Parathyroid adenoma (tissue), 2 donors: ENCODE results near the gene DNASE1L2.

Experiments used
- H2AFZ ChIP-seq: fragments of 300-600 bp; sonication (generic); one replicate; pipeline ENCODE4 v1.7.0; 2017; ENCODE audit warnings: antibody characterized with exemption, mild to moderate bottlenecking
- H3K27ac ChIP-seq: fragments of 300-600 bp; sonication (generic); one replicate; pipeline ENCODE4 v1.7.0; 2017
- H3K27me3 ChIP-seq: fragments of 300-600 bp; sonication (generic); one replicate; pipeline ENCODE4 v1.7.0; 2017; ENCODE audit warnings: low read length; ENCODE audit not compliant: control insufficient read depth, insufficient read depth
- H3K36me3 ChIP-seq: fragments of 300-600 bp; sonication (generic); one replicate; pipeline ENCODE4 v1.7.0; 2017; ENCODE audit warnings: low read length; ENCODE audit not compliant: control insufficient read depth, insufficient read depth
- H3K4me1 ChIP-seq: fragments of 300-600 bp; sonication (generic); one replicate; pipeline ENCODE4 v1.7.0; 2017; ENCODE audit warnings: control low read depth
- H3K4me2 ChIP-seq: fragments of 300-600 bp; sonication (generic); one replicate; pipeline ENCODE4 v1.7.0; 2017; ENCODE audit warnings: low read length
- H3K4me3 ChIP-seq: fragments of 300-600 bp; sonication (generic); one replicate; pipeline ENCODE4 v1.7.0; 2017; ENCODE audit warnings: low read depth, low read length
- H3K79me2 ChIP-seq: fragments of 300-600 bp; sonication (generic); one replicate; pipeline ENCODE4 v1.7.0; 2017; ENCODE audit warnings: control low read depth
- H3K9ac ChIP-seq: fragments of 300-600 bp; sonication (generic); one replicate; pipeline ENCODE4 v1.7.0; 2017; ENCODE audit warnings: mild to moderate bottlenecking
- H3K9me3 ChIP-seq: fragments of 300-600 bp; sonication (generic); one replicate; pipeline ENCODE4 v1.7.0; 2017; ENCODE audit warnings: low read length; ENCODE audit not compliant: control insufficient read depth
- TF ChIP-seq, protein P1 (sequence below): fragments of 300-600 bp; sonication (generic); IDR thresholded peaks from one replicate; pipeline ENCODE4 v1.7.0; 2017; ENCODE audit warnings: antibody characterized with exemption, mild to moderate bottlenecking
- donor health status: primary hyperparathyroidism.

Gene DNASE1L2

DNA sequence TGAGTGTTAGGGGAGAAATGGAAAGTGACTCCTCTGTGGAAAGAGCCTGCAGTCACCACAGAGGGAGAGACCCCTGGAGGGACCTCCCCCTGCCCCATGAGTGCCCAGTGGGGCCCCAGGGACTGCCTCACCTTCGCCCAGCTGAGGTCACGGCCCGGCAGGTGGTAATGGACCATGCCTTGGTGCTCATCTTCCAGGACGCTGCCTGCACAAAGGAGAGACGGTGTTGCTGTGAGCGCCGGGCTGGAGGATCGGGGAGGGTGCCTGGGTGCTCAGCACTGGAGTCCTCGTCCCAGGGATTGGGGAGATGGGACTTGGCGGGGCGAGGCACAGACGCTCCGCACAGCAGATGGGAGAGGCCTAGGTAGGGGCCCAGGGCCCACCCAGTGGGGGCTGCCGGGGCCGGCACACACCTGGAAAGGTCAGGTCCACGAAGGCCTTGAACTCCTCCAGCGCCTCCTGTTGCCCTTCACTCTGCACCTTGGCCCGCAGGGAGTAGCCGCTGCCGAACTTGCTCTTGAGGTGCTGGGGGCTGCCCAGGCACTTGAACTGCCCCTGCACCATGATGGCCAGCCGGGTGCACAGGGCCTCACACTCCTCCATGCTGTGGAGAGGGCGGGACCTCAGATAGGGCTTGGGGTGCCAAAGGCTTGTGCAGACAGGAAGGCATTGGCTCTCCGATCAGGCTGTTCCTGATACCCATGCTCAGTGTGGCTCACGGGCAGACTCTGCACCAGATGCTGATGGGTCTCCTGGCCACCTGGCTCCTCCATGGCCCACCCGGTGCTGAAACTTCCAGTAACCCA, 41.4 kb downstream of the DNASE1L2 start:
- Histone ChIP-seq H3K79me2 (no peaks in the 10 kb centered on the region), H3K27me3 (no peaks in the 10 kb centered on the region), H3K27ac (no peak overlapping the region), H3K4me2 (no peak overlapping the region), H3K4me1 (no peaks in the 10 kb centered on the region), H3K36me3 (no peaks in the 10 kb centered on the region), H3K4me3 (no peak overlapping the region), H2AFZ (no peak overlapping the region), H3K9ac (no peak overlapping the region), H3K9me3 (no peaks in the 10 kb centered on the region)
- TF ChIP-seq, protein P1, sequence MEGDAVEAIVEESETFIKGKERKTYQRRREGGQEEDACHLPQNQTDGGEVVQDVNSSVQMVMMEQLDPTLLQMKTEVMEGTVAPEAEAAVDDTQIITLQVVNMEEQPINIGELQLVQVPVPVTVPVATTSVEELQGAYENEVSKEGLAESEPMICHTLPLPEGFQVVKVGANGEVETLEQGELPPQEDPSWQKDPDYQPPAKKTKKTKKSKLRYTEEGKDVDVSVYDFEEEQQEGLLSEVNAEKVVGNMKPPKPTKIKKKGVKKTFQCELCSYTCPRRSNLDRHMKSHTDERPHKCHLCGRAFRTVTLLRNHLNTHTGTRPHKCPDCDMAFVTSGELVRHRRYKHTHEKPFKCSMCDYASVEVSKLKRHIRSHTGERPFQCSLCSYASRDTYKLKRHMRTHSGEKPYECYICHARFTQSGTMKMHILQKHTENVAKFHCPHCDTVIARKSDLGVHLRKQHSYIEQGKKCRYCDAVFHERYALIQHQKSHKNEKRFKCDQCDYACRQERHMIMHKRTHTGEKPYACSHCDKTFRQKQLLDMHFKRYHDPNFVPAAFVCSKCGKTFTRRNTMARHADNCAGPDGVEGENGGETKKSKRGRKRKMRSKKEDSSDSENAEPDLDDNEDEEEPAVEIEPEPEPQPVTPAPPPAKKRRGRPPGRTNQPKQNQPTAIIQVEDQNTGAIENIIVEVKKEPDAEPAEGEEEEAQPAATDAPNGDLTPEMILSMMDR = no peak

DNA sequence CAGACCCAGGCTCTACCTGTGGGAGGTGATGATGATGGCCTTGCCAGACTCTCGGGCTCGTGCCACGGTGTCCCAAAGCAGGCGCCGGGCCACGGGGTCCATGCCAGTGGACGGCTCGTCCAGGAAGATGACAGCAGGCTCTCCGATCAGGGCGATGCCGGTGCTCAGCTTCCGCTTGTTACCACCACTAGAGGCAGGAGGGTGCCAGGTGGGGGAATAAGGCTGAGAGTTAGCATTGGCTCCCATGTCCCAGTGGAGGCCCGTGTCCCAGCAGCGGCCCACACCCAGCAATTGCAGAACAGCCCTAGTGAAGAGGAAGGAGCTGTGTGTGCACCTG, 42.0 kb downstream of the DNASE1L2 start:
- no peak overlapping the region for H3K4me2 ChIP-seq
- H3K27ac ChIP-seq = no peak overlapping the region
- H2AFZ ChIP-seq = no peak overlapping the region
- no peaks in the 10 kb centered on the region for H3K9me3 ChIP-seq
- no peak overlapping the region for H3K4me3 ChIP-seq
- H3K36me3 ChIP-seq = no peaks in the 10 kb centered on the region
- no peaks in the 10 kb centered on the region for H3K27me3 ChIP-seq
- no peaks in the 10 kb centered on the region for H3K4me1 ChIP-seq
- TF ChIP-seq, protein P1 = no peak
- H3K79me2 ChIP-seq = no peaks in the 10 kb centered on the region
- H3K9ac ChIP-seq = no peak overlapping the region

- no peaks in the 10 kb centered on the region for H3K9me3 ChIP-seq
- H3K36me3 ChIP-seq = no peaks in the 10 kb centered on the region
- H3K4me1 ChIP-seq = no peaks in the 10 kb centered on the region
- H3K27ac ChIP-seq = no peak overlapping the region
- no peak overlapping the region for H3K9ac ChIP-seq
- no peak overlapping the region for H2AFZ ChIP-seq
- H3K4me3 ChIP-seq = no peak overlapping the region
- H3K27me3 ChIP-seq = no peaks in the 10 kb centered on the region
- no peak overlapping the region for H3K4me2 ChIP-seq
- TF ChIP-seq, protein P1 = no peak
- no peaks in the 10 kb centered on the region for H3K79me2 ChIP-seq
These were observed 42.9 kb downstream of the DNASE1L2 start for GRCh38 chr16:2278956-2279800.

DNA sequence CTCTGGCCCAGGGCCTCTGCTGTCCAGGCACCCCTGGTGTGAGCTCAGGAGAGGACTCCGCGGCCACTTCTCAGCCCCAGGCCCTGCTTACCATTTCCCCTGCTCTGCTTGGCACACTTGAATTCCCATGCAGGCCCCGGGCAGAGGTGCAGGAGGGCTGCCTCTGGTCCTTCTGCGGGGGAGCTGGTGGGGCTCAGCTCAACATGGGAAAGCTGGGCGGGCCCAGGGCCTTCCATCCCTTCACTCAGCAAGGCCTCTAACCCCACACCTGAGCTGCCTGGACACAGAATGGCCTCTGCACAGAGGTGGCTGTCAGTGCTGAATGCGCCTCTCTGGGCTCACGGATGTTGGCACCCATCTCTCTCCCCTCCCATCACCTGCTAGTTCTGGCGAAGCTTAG, 44.2 kb downstream of the DNASE1L2 start:
- Histone ChIP-seq H3K27ac (no peak overlapping the region), H2AFZ (no peak overlapping the region), H3K36me3 (no peaks in the 10 kb centered on the region), H3K4me2 (no peak overlapping the region), H3K4me3 (no peak overlapping the region), H3K79me2 (no peaks in the 10 kb centered on the region), H3K9ac (no peak overlapping the region), H3K27me3 (no peaks in the 10 kb centered on the region), H3K9me3 (no peaks in the 10 kb centered on the region), H3K4me1 (no peaks in the 10 kb centered on the region)
- TF ChIP-seq, protein P1 = no peak
